Pancreas (tissue), 10 donors: ENCODE measurements around the gene KIZ. TPM values are rescaled to one million over a fixed set of nuclear protein-coding genes. Genes with fewer than 3 reads are reported as not detected.

Source experiments
- ATAC-seq, 4 donors: fragments of 200-7000 bp; cut with Tn5 transposase; one replicate each; pipeline versions ENCODE4 v1.8.0 to v1.9.1; 2020; ENCODE audit warnings: mild to moderate bottlenecking in 4 of 4, moderate library complexity in 4 of 4
- DNase-seq, 6 donors: peaks; one replicate each; pipeline ENCODE4 v3.0.0-alpha.2; 2020
- FAIRE-seq: peaks from 2 replicates; lab custom pipeline; 2012; peaks lifted over from hg19 to GRCh38; lab: Jason Lieb, UNC
- H3K27ac ChIP-seq, 4 donors: fragments of 200-600 bp; sonication (generic); 1 replicate in 3 of 4; 2 replicates in 1 of 4; pipeline versions ENCODE4 v1.5.0 to v1.8.0; 2020
- H3K27me3 ChIP-seq, 4 donors: fragments of 200-600 bp; one replicate each; pipeline ENCODE4 v1.8.0; 2021
- H3K36me3 ChIP-seq, 3 donors: fragments of 200-600 bp; sonication (generic) in 1 of 3; one replicate each; pipeline versions ENCODE4 v1.5.0 to v1.8.0; 2020 to 2021
- H3K4me1 ChIP-seq, 3 donors: fragments of 200-600 bp; one replicate each; pipeline ENCODE4 v1.8.0; 2021
- H3K4me3 ChIP-seq, 4 donors: fragments of 200-600 bp; sonication (generic) in 2 of 4; one replicate each; pipeline versions ENCODE4 v1.5.0 to v1.8.0; 2020 to 2021
- H3K9me3 ChIP-seq, 4 donors: fragments of 200-600 bp; one replicate each; pipeline ENCODE4 v1.8.0; 2021
- CTCF ChIP-seq, 4 donors: fragments of 200-600 bp; sonication (generic) in 3 of 4; IDR thresholded peaks; one replicate each; pipeline versions ENCODE4 v1.5.0 to v1.8.0; 2021; ENCODE audit warnings: antibody characterized with exemption in 4 of 4
- WGBS, 2 donors: extraction: QIAGEN DNeasy Blood & Tissue Kit; methylation state at CpG; one replicate each; pipeline ENCODE4 v1.1.7; 2013; 5-methylcytosine and 5-hydroxymethylcytosine counted together
- intact Hi-C, 3 donors: fragments of 100-400 bp; cut with DNase I; formaldehyde crosslinking; loops; one replicate each; pipeline versions ENCODE4 v1.11.1 to v1.14.2; 2022
- polyA plus RNA-seq, 2 donors: library from polyadenylated mRNA; stranded (reverse); fragments of 200-250 nt; gene quantifications; one replicate each; pipeline ENCODE4 v1.2.3, GENCODE V29; 2013
- total RNA-seq, 6 donors: library from RNA; stranded (reverse); fragmentation: NEBNext Ultra II Directional in 4 of 6; extraction: Animal tissue kit (Norgen Biotek cat#: 25700) in 4 of 6; gene quantifications; one replicate each; pipeline versions ENCODE4 v1.2.1 to v1.2.4, GENCODE V29; 2021 to 2023
- donor health status: healthy with polysubstance abuse.
- donor health status: DM: no; HTN: no; CAD: no; lungs with moderate emphysema.
- donor health status: DM: no; HTN: no; CAD: no.
- donor health status: control.
- donor health status: control.
- donor health status: Bipolar disorder and iron deficiency.
- donor health status: DM: yes; HTN: yes; CAD: no.
- donor health status: DM: no; HTN: no; CAD: no.
- donor health status: DM: no; HTN: no; CAD: no.
- donor health status: DM: yes; HTN: yes; CAD: no.

The KIZ gene
- total and polyA plus RNA-seq, 8 donors, result 8.5 to 28.7 (median 19.2) TPM

- DNase-seq, result no peak
- Histone ChIP-seq H3K4me1 (no peaks in the 10 kb centered on the region), H3K4me3 (no peak overlapping the region), H3K27ac (no peak overlapping the region), H3K36me3 (peaks cover 0 to 4% (median 0%) of the 10 kb centered on the region in 3 donors), H3K27me3 (no peaks in the 10 kb centered on the region), H3K9me3 (no peaks in the 10 kb centered on the region)
- no peak for TF ChIP-seq CTCF (IDR thresholded peaks at IDR 0.05)
- no peak for FAIRE-seq
- intact Hi-C loops, result no loop called here
- no peak for ATAC-seq
- 84% methylated on average over 4 of the region's 4 CpGs for WGBS, 2 donors
Measured at GRCh38 chr20:21224217-21224616, 98.3 kb downstream of the KIZ start.

- ATAC-seq (no peak), DNase-seq (no peak), FAIRE-seq (no peak)
- Histone ChIP-seq H3K4me3 (no peak overlapping the region), H3K27me3 (no peaks in the 10 kb centered on the region), H3K36me3 (peaks cover 0 to 14% (median 0%) of the 10 kb centered on the region in 3 donors), H3K9me3 (no peaks in the 10 kb centered on the region), H3K4me1 (no peaks in the 10 kb centered on the region), H3K27ac (no peak overlapping the region)
- intact Hi-C loops, result no loop called here
- 71 to 78% methylated on average over 6 of the region's 6 CpGs for WGBS, 2 donors
- no peak for TF ChIP-seq CTCF (IDR thresholded peaks at IDR 0.05)
Measured at GRCh38 chr20:21225215-21225947, 99.5 kb downstream of the KIZ start.

- no peak overlapping the region for H3K4me3 ChIP-seq
- no peaks in the 10 kb centered on the region for H3K27me3 ChIP-seq
- FAIRE-seq (no peak), ATAC-seq (no peak), DNase-seq (no peak)
- no peak for TF ChIP-seq CTCF (IDR thresholded peaks at IDR 0.05)
- no peak overlapping the region for H3K27ac ChIP-seq
- H3K9me3 ChIP-seq, result no peaks in the 10 kb centered on the region
- no peaks in the 10 kb centered on the region for H3K4me1 ChIP-seq
- intact Hi-C loops, result no loop called here
- 77 to 78% methylated on average over 3 of the region's 3 CpGs for WGBS, 2 donors
- H3K36me3 ChIP-seq, result peaks cover 0 to 19% (median 0%) of the 10 kb centered on the region in 3 donors
Measured at GRCh38 chr20:21228511-21228910, 102.6 kb downstream of the KIZ start.

- no peaks in the 10 kb centered on the region for H3K4me1 ChIP-seq
- FAIRE-seq (no peak), DNase-seq (no peak), ATAC-seq (no peak)
- no peak for TF ChIP-seq CTCF (IDR thresholded peaks at IDR 0.05)
- WGBS, 2 donors, result 93 to 100% methylated on average over 2 of the region's 2 CpGs
- no peaks in the 10 kb centered on the region for H3K27me3 ChIP-seq
- no peaks in the 10 kb centered on the region for H3K9me3 ChIP-seq
- peaks cover 0 to 19% (median 0%) of the 10 kb centered on the region in 3 donors for H3K36me3 ChIP-seq
- no peak overlapping the region for H3K27ac ChIP-seq
- no peak overlapping the region for H3K4me3 ChIP-seq
- intact Hi-C loops, result no loop called here
Measured at GRCh38 chr20:21229163-21229562, 103.3 kb downstream of the KIZ start.

DNA sequence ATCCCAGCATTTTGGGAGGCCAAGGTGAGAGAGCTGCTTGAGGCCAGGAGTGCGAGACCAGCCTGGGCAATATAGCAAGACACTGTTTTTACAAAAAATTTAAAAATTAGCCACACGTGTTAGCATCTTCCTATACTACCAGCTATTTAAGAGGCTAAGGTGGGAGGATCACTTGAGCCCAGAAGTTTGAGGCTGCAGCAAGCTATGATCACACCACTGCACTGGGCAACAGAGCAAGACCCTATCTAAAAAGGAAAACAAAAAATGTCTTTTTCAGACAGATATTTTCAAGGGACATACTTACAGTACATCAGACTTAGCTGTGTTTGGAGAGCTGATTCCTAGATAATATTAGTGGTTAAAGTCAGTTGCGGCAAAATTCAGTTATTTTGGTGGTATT is 104.3 kb downstream of the KIZ start:
- H3K27ac ChIP-seq, result no peak overlapping the region
- H3K36me3 ChIP-seq, result peaks cover 0 to 19% (median 0%) of the 10 kb centered on the region in 3 donors
- no peaks in the 10 kb centered on the region for H3K27me3 ChIP-seq
- ATAC-seq (no peak), FAIRE-seq (no peak), DNase-seq (no peak)
- no peak overlapping the region for H3K4me3 ChIP-seq
- intact Hi-C loops, result loop anchor here in 2 of 3 donors (10.0 kb wide), 2 partner anchors 275 to 345 kb away; no protein-coding TSS in a partner anchor
- WGBS, 2 donors, result 93% methylated on average over 3 of the region's 3 CpGs
- no peaks in the 10 kb centered on the region for H3K9me3 ChIP-seq
- H3K4me1 ChIP-seq, result no peaks in the 10 kb centered on the region
- TF ChIP-seq CTCF (IDR thresholded peaks at IDR 0.05), result no peak
